Measurements from ENCODE around the gene GRAMD2A. TPM values are rescaled to one million over a fixed set of nuclear protein-coding genes. Genes with fewer than 3 reads are reported as not detected.

The GRAMD2A gene
- total RNA-seq, 1 experiment from 2014 or later: 1.3 TPM

- Histone ChIP-seq H3K23ac (ENCODE audit: insufficient read length, low read depth, low read length) (no peak overlapping the region), H4K20me1 (ENCODE audit: control insufficient read depth, insufficient read depth, insufficient read length) (no peaks in the 10 kb centered on the region), H2BK120ac (ENCODE audit: low read depth, low read length, poor library complexity, severe bottlenecking) (no peak overlapping the region), H3K79me1 (ENCODE audit: insufficient read depth, low read depth, low read length, poor library complexity, severe bottlenecking) (no peaks in the 10 kb centered on the region), H2BK12ac (ENCODE audit: insufficient read length, low read depth, low read length) (no peak overlapping the region), H2AFZ (ENCODE audit: low read length) (no peak overlapping the region), H3K4ac (ENCODE audit: low read depth, low read length) (no peak overlapping the region), H3T11ph (ENCODE audit: low read length) (no peak overlapping the region), H3K23me2 (ENCODE audit: insufficient read length, low read depth, low read length, poor library complexity, severe bottlenecking) (no peaks in the 10 kb centered on the region), H4K5ac (ENCODE audit: insufficient read length, low read depth, low read length) (no peak overlapping the region), H3K79me2 (ENCODE audit: insufficient read depth, low read length) (no peaks in the 10 kb centered on the region), H2BK15ac (ENCODE audit: low read depth, low read length) (no peak overlapping the region), H2AK5ac (ENCODE audit: insufficient read length, low read length) (no peak overlapping the region), H4K8ac (replicated peaks; ENCODE audit: insufficient read length, low read depth, low read length) (no peak overlapping the region), H3K18ac (ENCODE audit: insufficient read length, low read depth, low read length) (no peak overlapping the region), H3K4me1 (ENCODE audit: insufficient read depth, low read length) (no peaks in the 10 kb centered on the region), H3K56ac (ENCODE audit: insufficient read length, low read depth, low read length) (no peak overlapping the region), H3K14ac (ENCODE audit: insufficient read depth, low read length) (no peak overlapping the region), H3K9ac (ENCODE audit: extremely low read depth, insufficient read length, low read length) (no peak overlapping the region), H3K9me3 (ENCODE audit: control insufficient read depth, low read depth, low read length) (no peaks in the 10 kb centered on the region), H4K91ac (ENCODE audit: insufficient read length, low read depth, low read length) (no peak overlapping the region), H3K27ac (ENCODE audit: insufficient read length, low read depth, low read length) (no peak overlapping the region), H3K27me3 (ENCODE audit: insufficient read depth, low read length) (no peaks in the 10 kb centered on the region), H2BK5ac (ENCODE audit: insufficient read length, low read length) (no peak overlapping the region), H3K4me2 (ENCODE audit: insufficient read depth, insufficient read length, low read length) (no peak overlapping the region), H2BK20ac (ENCODE audit: low read depth, low read length, poor library complexity, severe bottlenecking) (no peak overlapping the region)
- no peaks in the 10 kb centered on the region for H3K36me3 Mint-ChIP-seq (ENCODE audit: insufficient read depth in 1 of 3, low read depth in 3 of 3)
- no peak overlapping the region for H3K4me3 Mint-ChIP-seq
- no peaks in the 10 kb centered on the region for H3K4me1 Mint-ChIP-seq
- no peaks in the 10 kb centered on the region for H3K9me3 Mint-ChIP-seq
- no peak overlapping the region for H3K27ac Mint-ChIP-seq
- WGBS (ENCODE audit: extremely low coverage, insufficient read length, low lambda C conversion rate): no CpG with 5 or more reads among the region's 1 CpG
- DNase-seq: no peak
- TF ChIP-seq CTCF (conservative IDR thresholded peaks at IDR 0.05): no peak
- no peaks in the 10 kb centered on the region for H3K27me3 Mint-ChIP-seq (ENCODE audit: low read depth)
Measured at GRCh38 chr15:72133211-72133610, 64.4 kb downstream of the GRAMD2A start.
